Measurements from ENCODE around the gene GDF2.

GRCh38 chr10:47285381-47286115 is 36.7 kb upstream of the GDF2 start:
- TF ChIP-seq CTCF (IDR thresholded peaks at IDR 0.05; ENCODE audit: low read length) (no peak), EZH2 (IDR thresholded peaks at IDR 0.05; ENCODE audit: borderline replicate concordance, low read length) (no peak)
